GM12865 (cell line): ENCODE data around the gene SYNGR4.

ENCODE experiments used
- DNase-seq: peaks from one replicate; pipeline ENCODE4 v3.0.0; 2010; ENCODE audit warnings: low read depth
- H3K4me3 ChIP-seq: 2 replicates; pipeline ENCODE4 v1.5.1; 2011; ENCODE audit warnings: mild to moderate bottlenecking, low read depth, low read length, control low read depth
- TF ChIP-seq, protein P1 (sequence below): IDR thresholded peaks from 2 replicates; pipeline ENCODE4 v1.5.1; 2011; ENCODE audit warnings: low read length, control low read depth, low read depth, inconsistent platforms; ENCODE audit not compliant: insufficient read depth; ENCODE audit errors: missing control alignments

The SYNGR4 gene

DNA sequence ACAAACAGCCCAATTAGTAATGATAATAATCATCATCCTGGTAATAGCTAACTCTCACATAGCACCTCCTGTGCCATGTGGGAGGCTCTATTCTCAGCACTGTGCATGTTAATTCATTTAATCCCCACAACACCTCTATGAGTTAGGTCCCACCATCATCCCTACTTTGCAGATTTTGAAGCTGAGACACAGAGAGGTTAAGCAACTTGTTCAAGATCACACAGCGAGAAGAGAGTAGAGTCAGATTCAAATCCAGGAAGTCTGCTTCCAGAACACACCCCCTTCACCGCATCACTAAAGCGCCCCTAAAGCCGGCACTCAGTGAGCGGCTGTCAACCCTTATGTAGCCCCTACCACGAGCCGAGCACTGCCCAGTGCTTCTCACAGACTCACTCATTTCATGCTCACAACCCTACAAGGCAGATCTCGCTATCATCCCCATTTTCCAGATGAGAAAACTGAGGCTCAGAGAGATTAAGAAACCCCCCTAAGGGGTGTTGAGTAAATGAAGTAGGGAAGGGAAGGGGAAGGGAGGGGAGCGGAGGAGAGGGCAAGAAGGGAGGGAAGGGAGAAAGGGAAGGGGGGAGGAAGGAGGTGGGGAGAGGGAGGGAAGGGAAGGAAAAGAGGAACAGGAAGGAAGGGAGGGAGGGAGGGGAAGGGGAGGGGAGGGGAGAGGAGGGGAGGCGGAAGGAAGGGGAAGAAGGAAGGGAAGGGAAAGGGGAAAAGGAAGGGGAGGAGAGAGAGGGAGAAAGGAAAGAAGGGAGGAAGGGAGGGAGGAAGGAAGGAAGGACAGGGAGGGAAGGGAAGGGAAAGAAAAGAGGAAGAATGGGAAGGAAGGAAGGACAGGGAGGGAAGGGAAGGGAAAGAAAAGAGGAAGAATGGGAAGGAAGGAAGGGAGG, 22.4 kb upstream of the SYNGR4 start:
- TF ChIP-seq, protein P1, sequence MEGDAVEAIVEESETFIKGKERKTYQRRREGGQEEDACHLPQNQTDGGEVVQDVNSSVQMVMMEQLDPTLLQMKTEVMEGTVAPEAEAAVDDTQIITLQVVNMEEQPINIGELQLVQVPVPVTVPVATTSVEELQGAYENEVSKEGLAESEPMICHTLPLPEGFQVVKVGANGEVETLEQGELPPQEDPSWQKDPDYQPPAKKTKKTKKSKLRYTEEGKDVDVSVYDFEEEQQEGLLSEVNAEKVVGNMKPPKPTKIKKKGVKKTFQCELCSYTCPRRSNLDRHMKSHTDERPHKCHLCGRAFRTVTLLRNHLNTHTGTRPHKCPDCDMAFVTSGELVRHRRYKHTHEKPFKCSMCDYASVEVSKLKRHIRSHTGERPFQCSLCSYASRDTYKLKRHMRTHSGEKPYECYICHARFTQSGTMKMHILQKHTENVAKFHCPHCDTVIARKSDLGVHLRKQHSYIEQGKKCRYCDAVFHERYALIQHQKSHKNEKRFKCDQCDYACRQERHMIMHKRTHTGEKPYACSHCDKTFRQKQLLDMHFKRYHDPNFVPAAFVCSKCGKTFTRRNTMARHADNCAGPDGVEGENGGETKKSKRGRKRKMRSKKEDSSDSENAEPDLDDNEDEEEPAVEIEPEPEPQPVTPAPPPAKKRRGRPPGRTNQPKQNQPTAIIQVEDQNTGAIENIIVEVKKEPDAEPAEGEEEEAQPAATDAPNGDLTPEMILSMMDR = no peak
- no peak for DNase-seq
- no peak overlapping the region for H3K4me3 ChIP-seq

GRCh38 chr19:48342414-48342738, 21.8 kb upstream of the SYNGR4 start:
- no peak for DNase-seq
- no peak overlapping the region for H3K4me3 ChIP-seq
- TF ChIP-seq, protein P1 = no peak

DNA sequence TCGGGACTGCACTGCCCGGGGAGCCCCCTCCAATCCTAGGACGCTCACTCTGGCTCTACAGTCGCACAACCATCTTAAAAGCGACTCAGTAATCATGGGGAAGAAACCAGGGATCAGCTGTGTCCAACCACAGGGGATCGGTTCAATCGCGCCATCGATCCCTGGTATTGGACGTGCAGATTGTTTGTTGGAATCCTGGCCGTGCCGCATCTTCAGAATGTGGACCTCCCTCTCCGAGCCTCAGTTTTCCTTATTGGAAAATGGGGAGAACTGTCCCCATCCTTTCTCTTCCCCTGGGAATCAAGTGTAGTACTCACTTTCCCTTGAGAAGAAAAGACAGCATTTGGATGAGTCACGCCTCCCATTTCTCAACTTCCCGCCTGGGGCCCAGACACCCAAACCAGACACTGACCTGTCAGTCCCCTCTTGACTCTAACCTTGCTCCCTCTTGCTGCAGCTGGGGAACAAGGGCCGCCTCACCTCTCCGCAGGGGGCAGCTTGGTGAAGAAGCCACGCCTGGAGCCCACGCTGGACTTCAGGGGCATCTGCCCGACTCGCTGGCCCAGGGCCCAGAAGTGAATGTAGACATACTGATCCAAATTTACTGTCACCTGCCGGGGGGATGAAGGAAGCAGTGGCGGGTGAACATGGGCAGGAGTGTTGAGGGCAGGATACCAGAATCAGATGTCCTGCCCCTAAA, 21.2 kb upstream of the SYNGR4 start:
- DNase-seq = no peak
- H3K4me3 ChIP-seq = no peak overlapping the region
- TF ChIP-seq, protein P1 = no peak

- TF ChIP-seq, protein P1 = no peak
- no peak for DNase-seq
- H3K4me3 ChIP-seq = no peak overlapping the region
These were observed 19.3 kb upstream of the SYNGR4 start for GRCh38 chr19:48344892-48345291.

DNA sequence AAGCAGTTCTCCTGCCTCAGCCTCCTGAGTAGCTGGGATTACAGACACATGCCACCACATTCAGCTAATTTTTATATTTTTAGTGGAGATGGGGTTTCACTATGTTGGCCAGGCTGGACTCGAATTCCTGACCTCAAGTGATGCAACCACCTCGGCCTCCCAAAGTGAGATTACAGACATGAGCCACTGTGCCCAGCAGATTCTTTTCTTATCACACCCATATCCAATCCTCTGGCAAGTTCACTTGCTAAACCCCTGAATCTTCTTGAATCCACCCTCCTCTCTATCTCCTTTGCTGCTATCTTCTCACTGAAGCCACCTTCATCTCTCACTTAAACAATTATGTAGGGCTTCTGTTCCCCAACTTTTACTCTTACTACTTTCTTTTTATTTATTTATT, 18.0 kb upstream of the SYNGR4 start:
- DNase-seq = no peak
- TF ChIP-seq, protein P1 = no peak

DNA sequence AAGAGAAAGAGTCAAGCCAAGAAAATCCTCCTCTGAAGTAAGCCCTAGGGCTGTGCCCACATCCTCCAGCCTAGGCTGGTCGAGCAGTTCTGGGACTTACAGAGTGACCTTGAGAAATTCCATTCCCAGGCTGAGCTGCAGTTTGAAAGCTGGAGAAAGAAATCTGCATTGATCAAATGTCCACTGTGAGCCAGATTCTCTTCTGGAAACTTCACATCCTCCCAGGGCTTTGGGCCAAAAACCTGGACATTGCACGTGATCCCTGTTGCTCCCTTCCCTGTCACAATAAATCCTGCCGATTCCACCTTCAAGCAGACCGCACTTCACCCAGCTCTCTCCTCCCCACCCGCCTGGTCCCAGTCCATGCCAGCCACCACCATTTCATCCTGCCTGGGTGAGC, 16.1 kb upstream of the SYNGR4 start:
- TF ChIP-seq, protein P1 = no peak
- H3K4me3 ChIP-seq = no peak overlapping the region
- DNase-seq = no peak

More for the DNA sequence above, 18.0 kb upstream of the SYNGR4 start:
- H3K4me3 ChIP-seq = no peak overlapping the region
